DOHH2 (cell line): Measurements from ENCODE around the gene USH2A.

Source experiments
- H3F3A ChIP-seq: fragments of 200-600 bp; sonication (generic), shearing (Covaris generic); 2 replicates; pipeline ENCODE4 v1.6.0; 2016; ENCODE audit warnings: antibody characterized with exemption, mild to moderate bottlenecking; ENCODE audit not compliant: control insufficient read depth, insufficient read depth
- H3K27ac ChIP-seq: fragments of 200-600 bp; sonication (generic); 2 replicates; pipeline ENCODE4 v1.5.1; 2014; ENCODE audit warnings: low read depth, mild to moderate bottlenecking, low read length, moderate library complexity
- H3K27me3 ChIP-seq: fragments of 200-600 bp; sonication (generic); 2 replicates; pipeline ENCODE4 v1.6.1; 2014; ENCODE audit warnings: mild to moderate bottlenecking, low read length, mixed read lengths; ENCODE audit not compliant: control insufficient read depth
- H3K36me3 ChIP-seq: fragments of 200-600 bp; sonication (generic); 2 replicates; pipeline ENCODE4 v1.6.1; 2014; ENCODE audit warnings: mild to moderate bottlenecking, low read length, moderate library complexity, mixed read lengths; ENCODE audit not compliant: control insufficient read depth
- H3K4me1 ChIP-seq: fragments of 200-600 bp; sonication (generic); 2 replicates; pipeline ENCODE4 v1.6.1; 2014; ENCODE audit warnings: mild to moderate bottlenecking, low read length, mixed read lengths; ENCODE audit not compliant: control insufficient read depth
- H3K4me2 ChIP-seq: fragments of 200-600 bp; sonication (generic); 2 replicates; pipeline ENCODE4 v1.6.0; 2014; ENCODE audit warnings: mild to moderate bottlenecking, low read length, moderate library complexity
- H3K4me3 ChIP-seq: fragments of 200-600 bp; sonication (generic); 2 replicates; pipeline ENCODE4 v1.5.1; 2014; ENCODE audit warnings: mild to moderate bottlenecking, low read length, mixed read lengths
- H3K79me2 ChIP-seq: fragments of 200-600 bp; sonication (generic); 2 replicates; pipeline ENCODE4 v1.6.1; 2014; ENCODE audit warnings: mild to moderate bottlenecking, low read length, mixed read lengths; ENCODE audit not compliant: control insufficient read depth
- H3K9me2 ChIP-seq: fragments of 200-600 bp; sonication (generic); replicated peaks from 2 replicates; pipeline ENCODE4 v1.6.1; 2014; ENCODE audit warnings: mild to moderate bottlenecking, low read length, mixed read lengths; ENCODE audit not compliant: control insufficient read depth
- H3K9me3 ChIP-seq: fragments of 200-600 bp; sonication (generic); 2 replicates; pipeline ENCODE4 v1.6.1; 2014; ENCODE audit warnings: antibody characterized with exemption, low read length, mixed read lengths; ENCODE audit not compliant: control insufficient read depth, insufficient read depth
- H4K20me1 ChIP-seq: fragments of 200-600 bp; sonication (generic); 2 replicates; pipeline ENCODE4 v1.6.0; 2014; ENCODE audit warnings: low read depth, mild to moderate bottlenecking, antibody characterized with exemption, low read length, moderate library complexity; ENCODE audit not compliant: control insufficient read depth, insufficient read depth
- EZH2phosphoT487 ChIP-seq: fragments of 200-600 bp; sonication (generic); IDR thresholded peaks from 2 replicates; pipeline ENCODE4 v1.6.1; 2017; ENCODE audit warnings: borderline replicate concordance, mild to moderate bottlenecking, antibody characterized with exemption, low read length, moderate library complexity, mixed read lengths
- TF ChIP-seq, protein P1 (sequence below): fragments of 200-600 bp; sonication (generic); IDR thresholded peaks from one replicate; pipeline ENCODE4 v1.5.1; 2014; ENCODE audit warnings: antibody characterized with exemption, mild to moderate bottlenecking, low read depth, low read length; ENCODE audit not compliant: poor library complexity, severe bottlenecking

Gene USH2A

DNA sequence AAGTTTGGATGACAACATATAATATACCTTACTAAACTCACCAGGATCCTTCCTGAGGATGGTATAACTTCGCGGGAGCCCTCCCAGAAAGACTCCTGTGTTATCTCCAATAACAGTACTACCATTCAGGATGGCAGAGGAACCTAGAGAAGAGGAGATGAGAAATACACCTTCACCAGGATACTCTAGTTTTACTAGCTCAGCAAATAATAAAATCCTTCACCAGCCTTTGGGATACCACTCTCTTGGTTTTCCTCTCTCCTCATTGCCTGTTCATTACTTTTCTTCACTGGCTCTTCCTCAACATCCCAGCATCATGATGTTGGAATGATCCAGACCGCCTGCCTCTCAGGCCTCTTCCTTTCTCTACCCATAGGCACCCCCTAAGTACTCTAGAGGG is 336.6 kb downstream of the USH2A start:
- H3F3A ChIP-seq: no peaks in the 10 kb centered on the region
- H3K4me2 ChIP-seq: no peak overlapping the region
- H3K27ac ChIP-seq: no peak overlapping the region
- H3K9me2 ChIP-seq: no peaks in the 10 kb centered on the region
- no peaks in the 10 kb centered on the region for H4K20me1 ChIP-seq
- no peak overlapping the region for H3K4me3 ChIP-seq
- no peak for TF ChIP-seq EZH2phosphoT487
- TF ChIP-seq, protein P1, sequence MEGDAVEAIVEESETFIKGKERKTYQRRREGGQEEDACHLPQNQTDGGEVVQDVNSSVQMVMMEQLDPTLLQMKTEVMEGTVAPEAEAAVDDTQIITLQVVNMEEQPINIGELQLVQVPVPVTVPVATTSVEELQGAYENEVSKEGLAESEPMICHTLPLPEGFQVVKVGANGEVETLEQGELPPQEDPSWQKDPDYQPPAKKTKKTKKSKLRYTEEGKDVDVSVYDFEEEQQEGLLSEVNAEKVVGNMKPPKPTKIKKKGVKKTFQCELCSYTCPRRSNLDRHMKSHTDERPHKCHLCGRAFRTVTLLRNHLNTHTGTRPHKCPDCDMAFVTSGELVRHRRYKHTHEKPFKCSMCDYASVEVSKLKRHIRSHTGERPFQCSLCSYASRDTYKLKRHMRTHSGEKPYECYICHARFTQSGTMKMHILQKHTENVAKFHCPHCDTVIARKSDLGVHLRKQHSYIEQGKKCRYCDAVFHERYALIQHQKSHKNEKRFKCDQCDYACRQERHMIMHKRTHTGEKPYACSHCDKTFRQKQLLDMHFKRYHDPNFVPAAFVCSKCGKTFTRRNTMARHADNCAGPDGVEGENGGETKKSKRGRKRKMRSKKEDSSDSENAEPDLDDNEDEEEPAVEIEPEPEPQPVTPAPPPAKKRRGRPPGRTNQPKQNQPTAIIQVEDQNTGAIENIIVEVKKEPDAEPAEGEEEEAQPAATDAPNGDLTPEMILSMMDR: no peak
- H3K79me2 ChIP-seq: no peaks in the 10 kb centered on the region
- H3K27me3 ChIP-seq: no peaks in the 10 kb centered on the region
- no peaks in the 10 kb centered on the region for H3K4me1 ChIP-seq
- no peaks in the 10 kb centered on the region for H3K36me3 ChIP-seq
- no peaks in the 10 kb centered on the region for H3K9me3 ChIP-seq

DNA sequence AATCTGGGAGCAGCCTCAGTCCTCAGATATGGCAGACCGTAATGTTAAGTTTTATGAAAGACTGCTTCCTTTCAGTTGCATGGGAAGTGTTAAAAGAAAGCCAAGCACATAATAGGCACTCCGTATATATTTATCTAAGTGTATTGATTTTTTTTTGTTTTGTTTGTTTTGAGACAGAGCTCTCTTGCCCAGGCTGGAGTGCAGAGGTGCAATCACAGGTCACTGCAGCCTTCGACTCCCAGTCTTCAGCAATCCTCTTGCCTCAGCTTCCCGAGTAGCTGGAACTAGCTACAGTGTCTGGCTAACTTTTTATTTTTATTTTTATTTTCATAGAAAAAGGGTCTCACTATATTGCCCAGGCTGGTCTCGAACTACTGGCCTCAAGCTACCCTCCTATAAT is 341.8 kb downstream of the USH2A start:
- H3F3A ChIP-seq: no peaks in the 10 kb centered on the region

DNA sequence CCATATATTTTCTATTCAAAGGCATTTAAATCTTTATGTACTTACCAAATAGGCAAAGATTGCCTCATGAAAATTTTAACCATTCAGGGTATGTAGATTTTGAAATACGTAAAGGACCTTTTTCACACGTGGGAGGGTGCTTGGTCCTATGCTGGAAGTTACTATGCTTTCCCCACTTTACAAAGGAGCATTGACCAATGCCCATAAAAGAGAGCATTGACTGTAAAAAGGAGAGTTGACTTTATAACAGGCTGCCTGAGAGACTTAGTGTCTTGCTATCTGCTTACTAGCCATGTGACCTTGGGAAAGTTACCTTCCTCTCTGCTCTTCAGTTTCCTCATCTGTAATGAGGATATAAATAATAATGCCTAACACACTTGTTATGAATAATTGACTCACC is 346.5 kb downstream of the USH2A start:
- Histone ChIP-seq H3K4me2 (no peak overlapping the region), H3K27me3 (no peaks in the 10 kb centered on the region), H3K4me3 (no peak overlapping the region), H3K4me1 (no peaks in the 10 kb centered on the region), H3K79me2 (no peaks in the 10 kb centered on the region), H3K36me3 (no peaks in the 10 kb centered on the region), H4K20me1 (no peaks in the 10 kb centered on the region), H3K9me3 (no peaks in the 10 kb centered on the region), H3F3A (no peaks in the 10 kb centered on the region), H3K27ac (no peak overlapping the region), H3K9me2 (no peaks in the 10 kb centered on the region)
- TF ChIP-seq EZH2phosphoT487: no peak
- TF ChIP-seq, protein P1: no peak

More for the DNA sequence above, 341.8 kb downstream of the USH2A start:
- TF ChIP-seq, protein P1: no peak
- no peak for TF ChIP-seq EZH2phosphoT487
- Histone ChIP-seq H3K27me3 (no peaks in the 10 kb centered on the region), H3K4me1 (no peaks in the 10 kb centered on the region), H3K4me3 (no peak overlapping the region), H3K79me2 (no peaks in the 10 kb centered on the region), H3K4me2 (no peak overlapping the region), H3K36me3 (no peaks in the 10 kb centered on the region), H4K20me1 (no peaks in the 10 kb centered on the region), H3K9me2 (no peaks in the 10 kb centered on the region), H3K9me3 (no peaks in the 10 kb centered on the region), H3K27ac (no peak overlapping the region)

DNA sequence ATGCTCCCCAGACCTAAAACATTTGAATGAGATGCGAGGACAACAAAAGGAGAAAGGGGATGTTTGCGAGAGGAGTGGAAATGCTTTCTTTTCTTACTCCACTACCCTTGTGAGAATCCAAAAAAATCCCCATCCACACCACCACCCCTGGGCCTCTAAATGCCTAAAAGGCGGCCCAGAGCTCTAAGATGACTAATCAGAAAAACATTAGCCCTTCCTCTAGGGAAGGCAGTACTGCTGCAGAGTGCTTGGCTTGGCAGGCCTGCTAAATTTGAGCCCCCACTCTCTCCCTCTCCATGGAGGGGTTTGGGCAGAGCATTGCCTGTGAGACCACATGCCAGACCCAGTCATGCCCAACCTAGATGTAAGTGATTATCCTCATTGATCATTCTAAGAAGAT is 347.9 kb downstream of the USH2A start:
- Histone ChIP-seq H3K4me2 (no peak overlapping the region), H3K9me3 (no peaks in the 10 kb centered on the region), H3F3A (no peaks in the 10 kb centered on the region), H3K27ac (no peak overlapping the region), H3K4me1 (no peaks in the 10 kb centered on the region), H4K20me1 (no peaks in the 10 kb centered on the region), H3K9me2 (no peaks in the 10 kb centered on the region), H3K4me3 (no peak overlapping the region), H3K36me3 (no peaks in the 10 kb centered on the region), H3K79me2 (no peaks in the 10 kb centered on the region), H3K27me3 (no peaks in the 10 kb centered on the region)
- TF ChIP-seq, protein P1: no peak
- no peak for TF ChIP-seq EZH2phosphoT487
